NCI-H774 (cell line): Measurements from ENCODE around the gene ERLEC1.
"Not testable (repeated sequence)": the region's sequence is repeated elsewhere in the genome, so short reads cannot be mapped to it uniquely, and the experiment has no call there.

Source experiments
- DNase-seq: peaks from one replicate; lab custom pipeline; 2025; lab: John Stamatoyannopoulos, UW

Gene ERLEC1

GRCh38 chr2:53786705-53787613 lies at the start of gene ERLEC1, which contains the start of gene ASB3:
TSS of gene ERLEC1 (plus strand) at chr2:53787044. CDS start at chr2:53787211, 167 bp downstream.
TSS of gene ASB3 (minus strand) at chr2:53786953. CDS start at chr2:53765572, 21,381 bp downstream.
- DNase-seq: peak; percentile 76

- no peak for DNase-seq
These were observed 49.8 kb upstream of the ERLEC1 start for GRCh38 chr2:53737091-53737490.

GRCh38 chr2:53739032-53739431 lies 47.8 kb upstream of the ERLEC1 start:
- DNase-seq: no peak

GRCh38 chr2:53740170-53740569 lies 46.7 kb upstream of the ERLEC1 start:
- peak; percentile 20 for DNase-seq

GRCh38 chr2:53744395-53745065 lies 42.3 kb upstream of the ERLEC1 start:
- DNase-seq: no peak

- no peak for DNase-seq
These were observed 36.6 kb upstream of the ERLEC1 start for GRCh38 chr2:53750041-53750768.

GRCh38 chr2:53751728-53752127 lies 35.1 kb upstream of the ERLEC1 start:
- DNase-seq: no peak

GRCh38 chr2:53752385-53752784 lies 34.5 kb upstream of the ERLEC1 start:
- no peak for DNase-seq

- DNase-seq: no peak
These were observed 33.8 kb upstream of the ERLEC1 start for GRCh38 chr2:53753041-53753440.

- DNase-seq: no peak
These were observed 31.7 kb upstream of the ERLEC1 start for GRCh38 chr2:53755121-53755520.

- DNase-seq: no peak
These were observed 30.2 kb upstream of the ERLEC1 start for GRCh38 chr2:53756644-53757043.

GRCh38 chr2:53757206-53757605 lies 29.6 kb upstream of the ERLEC1 start:
- not testable (repeated sequence) for DNase-seq

GRCh38 chr2:53765767-53766166 lies 21.1 kb upstream of the ERLEC1 start:
- DNase-seq: no peak

- DNase-seq: peak; percentile 79
These were observed 19.2 kb upstream of the ERLEC1 start, which contains the start of gene CHAC2 for GRCh38 chr2:53767405-53768241. TSS of gene CHAC2 (plus strand) at chr2:53767804. CDS start at chr2:53767887, 83 bp downstream.

GRCh38 chr2:53768242-53768542 lies 18.7 kb upstream of the ERLEC1 start:
- DNase-seq: no peak

GRCh38 chr2:53769318-53769945 lies 17.4 kb upstream of the ERLEC1 start:
- DNase-seq: no peak

GRCh38 chr2:53770264-53770663 lies 16.6 kb upstream of the ERLEC1 start:
- DNase-seq: no peak

GRCh38 chr2:53777134-53777533 lies 9.7 kb upstream of the ERLEC1 start:
- no peak for DNase-seq

GRCh38 chr2:53778536-53779162 lies 8.2 kb upstream of the ERLEC1 start:
- no peak for DNase-seq

- DNase-seq: no peak
These were observed 6.8 kb upstream of the ERLEC1 start for GRCh38 chr2:53780056-53780455.

GRCh38 chr2:53782676-53783075 lies 4.2 kb upstream of the ERLEC1 start:
- DNase-seq: no peak
